Astrocyte of the spinal cord (primary cell): Measurements from ENCODE around the gene SMG1.

Experiments
- DNase-seq: peaks from one replicate; pipeline ENCODE4 v3.0.0; 2011; ENCODE audit warnings: low read depth, low spot score
- H3K4me3 ChIP-seq: 2 replicates; pipeline ENCODE4 v1.5.1; 2011; ENCODE audit warnings: low read depth, mild to moderate bottlenecking, low read length, moderate library complexity
- CTCF ChIP-seq: IDR thresholded peaks from 2 replicates; pipeline ENCODE4 v1.5.1; 2012; ENCODE audit warnings: low read depth, mild to moderate bottlenecking, low read length, inconsistent platforms
- in situ Hi-C: cut with HindIII; loops from 2 replicates; pipeline ENCODE4 v1.10.0; 2017; ENCODE audit warnings: low sequenced_read_pairs

The SMG1 gene

GRCh38 chr16:18832613-18833012 is 93.6 kb downstream of the SMG1 start:
- no peak for DNase-seq
- no peak overlapping the region for H3K4me3 ChIP-seq
- in situ Hi-C loops = no loop called here
- no peak for TF ChIP-seq CTCF

- TF ChIP-seq CTCF = no peak
- DNase-seq = no peak
- in situ Hi-C loops = no loop called here
- no peak overlapping the region for H3K4me3 ChIP-seq
Measured at GRCh38 chr16:18832006-18832405, 94.2 kb downstream of the SMG1 start.

- in situ Hi-C loops = no loop called here
- DNase-seq = no peak
- no peak overlapping the region for H3K4me3 ChIP-seq
- TF ChIP-seq CTCF = no peak
Measured at GRCh38 chr16:18829251-18829650, 97.0 kb downstream of the SMG1 start.

GRCh38 chr16:18827890-18828289 is 98.3 kb downstream of the SMG1 start:
- DNase-seq = no peak
- in situ Hi-C loops = no loop called here

GRCh38 chr16:18816286-18816685 is 109.9 kb downstream of the SMG1 start:
- H3K4me3 ChIP-seq = no peak overlapping the region
- DNase-seq = no peak
- TF ChIP-seq CTCF = no peak
- in situ Hi-C loops = no loop called here

More at GRCh38 chr16:18827890-18828289, 98.3 kb downstream of the SMG1 start:
- no peak for TF ChIP-seq CTCF
- no peak overlapping the region for H3K4me3 ChIP-seq

GRCh38 chr16:18811925-18812324 is 114.3 kb downstream of the SMG1 start:
- no peak for TF ChIP-seq CTCF
- DNase-seq = no peak
- in situ Hi-C loops = no loop called here
- H3K4me3 ChIP-seq = no peak overlapping the region

GRCh38 chr16:18809165-18809564 is 117.0 kb downstream of the SMG1 start:
- in situ Hi-C loops = no loop called here
- TF ChIP-seq CTCF = no peak
- DNase-seq = no peak
- no peak overlapping the region for H3K4me3 ChIP-seq
